PFSK-1 (cell line): ENCODE measurements around the gene CDC26.

ENCODE experiments used
- SIN3A ChIP-seq: IDR thresholded peaks from 2 replicates; pipeline ENCODE4 v1.6.1; 2012; ENCODE audit warnings: mild to moderate bottlenecking, low read length, moderate library complexity, borderline replicate concordance; ENCODE audit not compliant: insufficient read depth
- TF ChIP-seq, protein P1 (sequence below), 2 experiments: IDR thresholded peaks; 2 replicates each; pipeline versions ENCODE4 v1.6.1 to v1.8.0; 2011 to 2012; ENCODE audit warnings: low read depth in 2 of 2, low read length in 2 of 2, control low read depth in 1 of 2, inconsistent platforms in 1 of 2, mild to moderate bottlenecking in 1 of 2, moderate library complexity in 1 of 2; ENCODE audit not compliant: insufficient read depth in 1 of 2

DNA sequence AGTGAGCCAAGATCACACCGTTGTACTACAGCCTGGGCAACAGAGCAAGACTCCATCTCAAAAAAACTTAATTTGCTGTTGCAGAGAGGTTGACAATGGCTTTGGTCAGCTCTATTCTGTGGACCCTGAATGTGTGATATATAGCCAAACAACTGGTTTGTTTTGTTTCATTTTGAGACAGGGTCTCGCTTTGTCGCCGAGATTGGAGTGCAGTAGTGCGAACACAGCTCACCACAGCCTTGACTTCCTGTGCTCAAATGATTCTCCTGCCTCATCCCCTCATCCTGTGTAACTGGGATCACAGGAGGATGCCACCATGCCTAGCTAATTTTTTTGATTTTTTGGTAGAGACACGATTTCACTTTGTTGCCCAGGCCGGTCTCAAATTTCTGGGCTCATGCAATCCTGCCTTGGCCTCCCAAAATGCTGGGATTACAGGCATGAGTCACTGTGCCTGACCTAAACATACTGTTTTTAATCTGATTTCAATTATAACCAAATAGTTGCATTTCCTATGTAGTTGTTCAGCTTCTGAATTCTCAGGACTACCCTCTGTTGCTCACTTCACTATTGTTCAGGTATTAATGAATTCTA lies 18.0 kb upstream of the CDC26 start:
- TF ChIP-seq, protein P1, sequence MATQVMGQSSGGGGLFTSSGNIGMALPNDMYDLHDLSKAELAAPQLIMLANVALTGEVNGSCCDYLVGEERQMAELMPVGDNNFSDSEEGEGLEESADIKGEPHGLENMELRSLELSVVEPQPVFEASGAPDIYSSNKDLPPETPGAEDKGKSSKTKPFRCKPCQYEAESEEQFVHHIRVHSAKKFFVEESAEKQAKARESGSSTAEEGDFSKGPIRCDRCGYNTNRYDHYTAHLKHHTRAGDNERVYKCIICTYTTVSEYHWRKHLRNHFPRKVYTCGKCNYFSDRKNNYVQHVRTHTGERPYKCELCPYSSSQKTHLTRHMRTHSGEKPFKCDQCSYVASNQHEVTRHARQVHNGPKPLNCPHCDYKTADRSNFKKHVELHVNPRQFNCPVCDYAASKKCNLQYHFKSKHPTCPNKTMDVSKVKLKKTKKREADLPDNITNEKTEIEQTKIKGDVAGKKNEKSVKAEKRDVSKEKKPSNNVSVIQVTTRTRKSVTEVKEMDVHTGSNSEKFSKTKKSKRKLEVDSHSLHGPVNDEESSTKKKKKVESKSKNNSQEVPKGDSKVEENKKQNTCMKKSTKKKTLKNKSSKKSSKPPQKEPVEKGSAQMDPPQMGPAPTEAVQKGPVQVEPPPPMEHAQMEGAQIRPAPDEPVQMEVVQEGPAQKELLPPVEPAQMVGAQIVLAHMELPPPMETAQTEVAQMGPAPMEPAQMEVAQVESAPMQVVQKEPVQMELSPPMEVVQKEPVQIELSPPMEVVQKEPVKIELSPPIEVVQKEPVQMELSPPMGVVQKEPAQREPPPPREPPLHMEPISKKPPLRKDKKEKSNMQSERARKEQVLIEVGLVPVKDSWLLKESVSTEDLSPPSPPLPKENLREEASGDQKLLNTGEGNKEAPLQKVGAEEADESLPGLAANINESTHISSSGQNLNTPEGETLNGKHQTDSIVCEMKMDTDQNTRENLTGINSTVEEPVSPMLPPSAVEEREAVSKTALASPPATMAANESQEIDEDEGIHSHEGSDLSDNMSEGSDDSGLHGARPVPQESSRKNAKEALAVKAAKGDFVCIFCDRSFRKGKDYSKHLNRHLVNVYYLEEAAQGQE (IDR thresholded peaks at IDR 0.05; ENCODE audit: insufficient read depth in 1 of 2, low read depth in 2 of 2, low read length in 2 of 2) = no peak
- no peak for TF ChIP-seq SIN3A
